Motor neuron (in vitro differentiated cells): ENCODE results near the gene OXT. TPM values are rescaled to one million over a fixed set of nuclear protein-coding genes. Genes with fewer than 3 reads are reported as not detected.
A peak's percentile ranks its signal among the peaks of the same experiment; 100 is the strongest.
"Not testable (repeated sequence)": the region's sequence is repeated elsewhere in the genome, so short reads cannot be mapped to it uniquely, and the experiment has no call there.

ENCODE experiments used
- ATAC-seq, 8 experiments: fragments of 200-7000 bp; cut with Tn5 transposase; replicated peaks in 6 of 8; 2 replicates each; pipeline ENCODE4 v1.8.0; 2021; ENCODE audit warnings: mild to moderate bottlenecking in 8 of 8, moderate library complexity in 8 of 8
- H3K27ac ChIP-seq, 2 donors: fragments of 250-450 bp; sonication (Bioruptor Pico); 2 replicates each; pipeline ENCODE4 v1.9.0; 2021; ENCODE audit warnings: antibody characterized with exemption in 2 of 2, mild to moderate bottlenecking in 2 of 2, moderate library complexity in 1 of 2
- H3K4me1 ChIP-seq, 2 donors: fragments of 250-450 bp; sonication (Bioruptor Pico); replicated peaks in 1 of 2; 2 replicates each; pipeline ENCODE4 v1.6.1; 2021; ENCODE audit warnings: antibody characterized with exemption in 2 of 2, mild to moderate bottlenecking in 2 of 2, moderate library complexity in 1 of 2
- H3K4me3 ChIP-seq, 5 donors: fragments of 250-450 bp; sonication (Bioruptor Pico); 2 replicates each; pipeline ENCODE4 v1.9.0; 2021; ENCODE audit warnings: antibody characterized with exemption in 5 of 5, mild to moderate bottlenecking in 5 of 5, moderate library complexity in 4 of 5
- WGBS, 10 experiments: fragments of 450-650 bp; shearing (Covaris generic); methylation state at CpG; one replicate each; pipeline ENCODE4 v1.0.0; 2022; 5-methylcytosine and 5-hydroxymethylcytosine counted together
- in situ Hi-C, 9 experiments: fragments of 400-800 bp; cut with MboI; loops; one replicate each; pipeline ENCODE4 v1.15.0; 2021; ENCODE audit warnings: low sequenced_read_pairs in 9 of 9, low pct_unique_long_range_greater_than_20kb in 2 of 9; ENCODE audit not compliant: unreplicated experiment in 9 of 9
- total RNA-seq, 8 experiments: library from RNA; unstranded; fragments of 300-600 nt; gene quantifications; 2 replicates each; pipeline versions ENCODE4 v1.2.3 to v1.2.4, GENCODE V29; 2022

The OXT gene
- total RNA-seq, result not detected

DNA sequence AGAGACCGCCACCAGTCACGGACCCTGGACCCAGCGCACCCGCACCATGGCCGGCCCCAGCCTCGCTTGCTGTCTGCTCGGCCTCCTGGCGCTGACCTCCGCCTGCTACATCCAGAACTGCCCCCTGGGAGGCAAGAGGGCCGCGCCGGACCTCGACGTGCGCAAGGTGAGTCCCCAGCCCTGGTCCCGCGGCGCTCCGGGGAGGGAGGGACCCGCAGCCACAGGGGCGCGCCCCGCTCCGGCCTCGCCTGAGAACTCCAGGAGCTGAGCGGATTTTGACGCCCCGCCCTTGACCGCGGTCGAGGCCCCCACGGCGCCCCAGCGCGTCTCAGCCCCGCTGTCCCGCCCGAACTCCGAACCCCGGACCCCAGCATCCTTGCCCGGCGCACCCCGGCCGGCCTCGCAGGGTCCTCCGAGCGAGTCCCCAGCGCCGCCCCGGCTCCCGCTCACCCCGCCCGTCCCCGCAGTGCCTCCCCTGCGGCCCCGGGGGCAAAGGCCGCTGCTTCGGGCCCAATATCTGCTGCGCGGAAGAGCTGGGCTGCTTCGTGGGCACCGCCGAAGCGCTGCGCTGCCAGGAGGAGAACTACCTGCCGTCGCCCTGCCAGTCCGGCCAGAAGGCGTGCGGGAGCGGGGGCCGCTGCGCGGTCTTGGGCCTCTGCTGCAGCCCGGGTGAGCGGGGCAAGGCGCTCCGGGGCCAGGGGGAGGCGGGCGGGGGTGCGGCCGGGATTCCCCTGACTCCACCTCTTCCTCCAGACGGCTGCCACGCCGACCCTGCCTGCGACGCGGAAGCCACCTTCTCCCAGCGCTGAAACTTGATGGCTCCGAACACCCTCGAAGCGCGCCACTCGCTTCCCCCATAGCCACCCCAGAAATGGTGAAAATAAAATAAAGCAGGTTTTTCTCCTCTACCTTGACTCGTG lies at the start of gene OXT:
OXT (plus strand) TSS at position 11 of the 920 bp plus-strand sequence; CDS start at position 47, 36 bp downstream.
- in situ Hi-C loops, result loop anchor here in 1 of 9 experiments (25.0 kb wide), 1 partner anchor 240 kb away; no protein-coding TSS in a partner anchor
- peak in 6 of 8 experiments; percentile 47 to 77 (median 58) for ATAC-seq
- WGBS, 10 experiments, result 93 to 100% (median 100%) methylated on average over 1 to 6 of the region's 95 CpGs; no CpG with 5 or more reads in 7 of the 10 experiments
- H3K27ac ChIP-seq, result no peak within 1 kb of the TSS
- peak within 1 kb of the TSS in 1 of 5 donors; percentile 14 for H3K4me3 ChIP-seq
- H3K4me1 ChIP-seq, result no peaks in the 10 kb centered on the region

DNA sequence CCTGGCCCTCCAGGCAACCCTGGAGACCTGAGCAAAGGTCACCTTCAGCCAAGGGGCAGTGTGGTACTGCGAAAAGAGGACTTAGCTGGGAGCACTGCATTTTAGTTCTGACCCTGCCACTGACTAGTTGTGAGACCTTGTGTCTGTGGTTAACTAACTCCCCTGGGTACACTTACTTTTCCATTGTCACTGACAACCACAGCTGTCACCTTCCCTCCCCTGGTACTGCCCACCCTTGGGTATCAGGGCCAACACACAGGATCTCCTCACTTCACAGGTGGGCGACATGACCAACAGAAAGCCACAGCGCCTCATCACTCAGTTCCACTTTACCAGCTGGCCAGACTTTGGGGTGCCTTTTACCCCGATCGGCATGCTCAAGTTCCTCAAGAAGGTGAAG lies 49.6 kb upstream of the OXT start:
- no peak for ATAC-seq
- 83 to 100% (median 100%) methylated on average over 1 to 2 of the region's 5 CpGs; no CpG with 5 or more reads in 7 of the 10 experiments for WGBS, 10 experiments
- Histone ChIP-seq H3K4me1 (no peaks in the 10 kb centered on the region), H3K4me3 (no peak overlapping the region), H3K27ac (no peak overlapping the region)
- in situ Hi-C loops, result no loop called here

DNA sequence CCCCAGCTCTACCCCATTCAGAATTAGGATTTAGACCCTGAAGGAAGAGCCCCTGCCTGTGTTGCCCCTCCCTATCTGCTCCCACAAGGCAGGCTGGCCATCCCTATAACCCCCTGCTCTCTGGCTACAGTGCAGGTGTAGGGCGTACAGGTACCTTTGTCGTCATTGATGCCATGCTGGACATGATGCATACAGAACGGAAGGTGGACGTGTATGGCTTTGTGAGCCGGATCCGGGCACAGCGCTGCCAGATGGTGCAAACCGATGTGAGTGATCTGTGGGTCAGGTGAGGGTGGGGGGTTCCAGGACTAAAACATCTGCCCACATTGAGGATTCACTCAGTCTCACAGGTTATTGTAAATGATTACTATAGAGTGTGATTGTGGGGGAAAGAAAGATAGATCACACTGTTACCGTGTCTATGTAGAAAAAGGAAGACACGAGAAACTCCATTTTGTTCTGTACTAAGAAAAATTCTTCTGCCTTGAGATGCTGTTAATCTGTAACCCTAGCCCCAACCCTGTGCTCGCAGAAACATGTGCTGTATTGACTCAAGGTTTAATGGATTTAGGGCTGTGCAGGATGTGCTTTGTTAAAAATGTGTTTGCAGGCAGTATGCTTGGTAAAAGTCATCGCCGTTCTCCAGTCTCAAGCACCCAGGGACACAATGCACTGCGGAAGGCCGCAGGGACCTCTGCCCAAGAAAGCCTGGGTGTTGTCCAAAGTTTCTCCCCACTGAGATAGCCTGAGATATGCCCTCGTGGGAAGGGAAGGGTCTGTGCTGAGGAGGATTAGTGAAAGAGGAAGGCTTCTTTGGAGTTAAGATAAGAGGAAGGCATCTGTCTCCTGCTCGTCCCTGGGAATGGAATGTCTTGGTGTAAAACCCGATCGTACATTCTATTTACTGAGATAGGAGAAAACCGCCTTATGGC lies 48.6 kb upstream of the OXT start:
- in situ Hi-C loops, H3K4me1 ChIP-seq, ATAC-seq, H3K4me3 ChIP-seq, H3K27ac ChIP-seq: not testable (repeated sequence)
- WGBS, 10 experiments, result 60 to 100% (median 96%) methylated on average over 2 to 10 of the region's 20 CpGs; no CpG with 5 or more reads in 5 of the 10 experiments

DNA sequence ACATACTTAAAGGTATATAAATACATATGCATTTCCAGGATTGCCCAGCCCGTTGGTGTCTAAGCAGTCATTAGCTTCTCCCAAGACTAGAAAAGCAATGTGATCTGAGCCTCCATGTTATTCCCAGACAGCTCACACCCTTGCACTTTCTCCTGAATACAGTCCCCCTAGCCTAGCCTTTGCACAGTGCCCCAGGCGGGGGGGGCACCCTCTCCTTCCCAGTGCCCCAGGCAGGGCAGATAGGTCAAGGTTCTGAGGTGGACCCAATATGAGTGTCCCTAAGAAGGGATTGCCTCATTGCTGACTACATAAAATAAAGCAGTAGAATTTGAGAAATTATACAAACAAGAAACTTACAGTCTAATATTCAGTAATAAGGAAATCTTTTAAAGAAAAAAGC lies 43.4 kb upstream of the OXT start:
- WGBS, 10 experiments, result 60 to 100% (median 100%) methylated on average over 1 to 2 of the region's 2 CpGs; no CpG with 5 or more reads in 3 of the 10 experiments
- H3K27ac ChIP-seq, result no peak overlapping the region
- H3K4me3 ChIP-seq, result no peak overlapping the region
- no peak for ATAC-seq
- in situ Hi-C loops, result no loop called here
- H3K4me1 ChIP-seq, result no peaks in the 10 kb centered on the region

DNA sequence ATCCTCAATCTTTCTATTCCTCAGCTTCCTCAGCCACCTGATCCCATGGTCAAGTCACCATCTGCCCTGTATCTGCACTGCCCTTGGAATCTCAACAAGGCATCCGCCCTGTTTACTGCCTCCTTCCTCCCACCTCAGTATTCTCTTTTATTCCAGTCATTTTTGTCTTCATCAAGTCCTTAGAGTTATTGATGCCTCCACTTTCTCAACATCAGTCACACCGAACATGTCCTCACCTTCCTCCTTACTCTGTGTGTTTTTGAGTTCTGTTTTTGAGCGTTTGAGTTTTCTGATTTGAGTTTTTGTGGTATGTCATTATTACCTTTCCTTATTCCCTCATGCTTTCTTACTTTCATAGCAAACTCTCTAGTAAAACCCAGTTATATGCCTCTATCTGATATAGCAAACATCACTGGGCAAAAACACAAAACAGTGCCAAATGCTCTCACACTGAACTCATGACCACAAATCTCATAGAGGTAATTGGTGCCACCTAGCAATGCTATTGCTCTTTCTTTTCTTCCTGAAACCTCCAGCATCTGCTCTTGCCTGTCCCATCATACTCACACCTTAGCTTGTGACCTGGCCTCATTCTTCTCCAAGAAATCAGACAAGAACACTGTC lies 39.8 kb upstream of the OXT start:
- no peak overlapping the region for H3K4me3 ChIP-seq
- WGBS, 10 experiments, result 90 to 100% (median 96%) methylated on average over 1 to 3 of the region's 3 CpGs; no CpG with 5 or more reads in 1 of the 10 experiments
- H3K27ac ChIP-seq, result no peak overlapping the region
- ATAC-seq, result no peak
- in situ Hi-C loops, result no loop called here
- H3K4me1 ChIP-seq, result no peaks in the 10 kb centered on the region

DNA sequence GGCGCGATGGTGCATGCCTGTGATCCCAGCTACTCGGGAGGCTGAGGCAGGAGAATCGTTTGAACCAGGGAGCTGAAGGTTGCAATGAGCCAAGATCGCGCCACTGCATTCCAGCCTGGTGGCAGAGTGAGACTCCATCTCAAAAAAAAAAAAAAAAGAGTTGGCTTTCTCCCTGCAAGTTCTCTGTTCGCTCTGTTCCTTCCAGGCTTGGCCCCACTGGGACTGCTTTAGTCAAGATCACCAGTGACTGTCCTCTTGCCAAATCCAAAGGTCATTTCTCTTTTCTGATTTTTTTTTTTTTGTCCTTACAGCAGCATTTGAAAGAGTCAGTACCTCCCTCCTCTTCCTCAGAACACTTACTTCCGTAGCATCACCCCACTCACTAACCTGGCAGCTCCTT lies 38.8 kb upstream of the OXT start:
- no peak overlapping the region for H3K4me3 ChIP-seq
- H3K27ac ChIP-seq, result no peak overlapping the region
- ATAC-seq, result no peak
- in situ Hi-C loops, result no loop called here
- no peaks in the 10 kb centered on the region for H3K4me1 ChIP-seq
- 85 to 100% (median 99%) methylated on average over 1 to 6 of the region's 8 CpGs for WGBS, 10 experiments

DNA sequence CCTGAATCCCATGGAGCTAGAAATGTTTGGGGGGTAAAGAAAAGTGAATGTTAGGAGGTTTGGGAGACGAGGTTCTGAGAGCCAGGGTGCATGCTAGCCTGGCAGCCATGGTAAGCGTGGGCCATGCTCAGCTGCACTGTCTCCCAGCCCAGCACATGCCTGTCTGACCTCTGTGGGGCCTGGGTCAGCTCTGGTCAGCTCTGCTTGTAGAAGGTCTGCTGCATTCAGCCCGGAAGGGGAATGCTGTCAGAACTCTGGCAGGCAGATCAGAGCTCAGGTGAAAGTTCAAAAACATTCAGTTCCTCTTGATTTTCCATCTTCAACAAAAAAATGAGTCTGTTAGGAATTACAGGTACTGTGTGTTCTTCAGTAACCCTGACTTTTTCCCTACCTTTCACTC lies 33.8 kb upstream of the OXT start:
- 20 to 89% (median 82%) methylated on average over 1 to 2 of the region's 3 CpGs; no CpG with 5 or more reads in 7 of the 10 experiments for WGBS, 10 experiments
- Histone ChIP-seq H3K4me3 (no peak overlapping the region), H3K4me1 (no peaks in the 10 kb centered on the region), H3K27ac (no peak overlapping the region)
- in situ Hi-C loops, result no loop called here
- ATAC-seq, result no peak

DNA sequence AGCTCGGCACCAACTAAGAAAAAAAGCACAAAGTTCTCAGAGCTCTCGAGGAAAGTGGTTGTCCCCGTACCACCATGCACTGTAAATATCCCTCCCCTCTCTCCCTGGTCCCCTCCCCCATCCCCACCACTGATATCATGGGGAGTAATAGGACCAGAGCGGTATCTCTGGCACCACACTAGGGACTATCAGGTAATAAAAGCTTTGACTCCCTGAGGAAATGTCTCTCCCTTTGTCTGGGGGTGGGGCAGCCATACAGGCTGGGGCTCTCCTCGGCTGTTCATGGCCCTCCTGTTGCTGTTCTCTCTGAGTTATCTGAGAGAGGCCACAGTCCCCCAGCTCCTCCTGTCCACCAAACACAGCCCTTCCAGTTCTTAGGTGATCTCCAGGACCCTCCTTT lies 33.0 kb upstream of the OXT start:
- 81 to 100% (median 95%) methylated on average over 1 to 4 of the region's 5 CpGs; no CpG with 5 or more reads in 5 of the 10 experiments for WGBS, 10 experiments
- no peak for ATAC-seq
- no peak overlapping the region for H3K4me3 ChIP-seq
- H3K27ac ChIP-seq, result no peak overlapping the region
- in situ Hi-C loops, result no loop called here
- no peaks in the 10 kb centered on the region for H3K4me1 ChIP-seq

DNA sequence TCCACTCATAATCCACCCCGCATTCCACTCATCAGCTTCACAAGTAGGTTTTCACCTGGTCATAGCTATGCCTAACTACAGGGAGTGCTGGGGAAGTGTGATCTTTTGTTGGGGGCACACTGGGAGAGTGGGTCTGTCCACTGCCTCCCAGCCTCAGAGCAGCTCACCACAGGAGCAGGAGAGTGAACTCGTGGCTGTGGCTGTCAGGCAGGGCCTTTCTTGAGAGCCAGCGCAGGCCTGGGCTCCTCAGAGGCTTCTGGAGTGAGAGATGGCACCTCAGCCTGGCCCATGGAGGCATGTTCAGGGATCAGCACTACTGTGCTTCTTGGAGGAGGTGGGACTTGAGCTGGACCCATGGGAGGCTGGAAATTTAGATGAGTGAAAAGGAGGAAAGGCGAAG lies 32.0 kb upstream of the OXT start:
- 100% methylated on average over 1 to 3 of the region's 4 CpGs; no CpG with 5 or more reads in 5 of the 10 experiments for WGBS, 10 experiments
- no peaks in the 10 kb centered on the region for H3K4me1 ChIP-seq
- in situ Hi-C loops, result no loop called here
- no peak overlapping the region for H3K4me3 ChIP-seq
- no peak for ATAC-seq
- no peak overlapping the region for H3K27ac ChIP-seq

DNA sequence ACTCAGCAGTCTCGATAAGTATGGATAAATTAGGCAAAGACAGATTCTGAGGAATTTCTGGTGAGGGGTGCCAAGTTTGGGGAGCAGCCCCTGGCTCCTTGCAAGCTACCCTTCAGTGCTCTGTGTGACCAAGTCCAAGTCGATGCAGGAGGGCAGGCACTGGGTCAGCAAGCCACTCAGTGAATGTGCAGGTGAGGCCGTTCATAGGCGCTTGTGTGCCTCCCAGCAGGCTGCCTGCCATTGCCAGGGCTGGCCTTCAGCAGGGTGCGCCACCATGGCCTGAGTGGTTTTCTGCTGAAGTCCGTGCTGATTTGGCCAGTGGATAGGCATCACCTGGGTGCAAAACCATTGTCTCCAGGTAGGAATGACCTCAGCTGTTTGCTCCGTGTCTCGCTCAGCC lies 31.3 kb upstream of the OXT start:
- Histone ChIP-seq H3K4me3 (no peak overlapping the region), H3K4me1 (peaks cover 2 to 4% of the 10 kb centered on the region in 2 donors), H3K27ac (no peak overlapping the region)
- in situ Hi-C loops, result no loop called here
- WGBS, 10 experiments, result 71 to 100% (median 90%) methylated on average over 1 to 5 of the region's 8 CpGs; no CpG with 5 or more reads in 2 of the 10 experiments
- ATAC-seq, result no peak

DNA sequence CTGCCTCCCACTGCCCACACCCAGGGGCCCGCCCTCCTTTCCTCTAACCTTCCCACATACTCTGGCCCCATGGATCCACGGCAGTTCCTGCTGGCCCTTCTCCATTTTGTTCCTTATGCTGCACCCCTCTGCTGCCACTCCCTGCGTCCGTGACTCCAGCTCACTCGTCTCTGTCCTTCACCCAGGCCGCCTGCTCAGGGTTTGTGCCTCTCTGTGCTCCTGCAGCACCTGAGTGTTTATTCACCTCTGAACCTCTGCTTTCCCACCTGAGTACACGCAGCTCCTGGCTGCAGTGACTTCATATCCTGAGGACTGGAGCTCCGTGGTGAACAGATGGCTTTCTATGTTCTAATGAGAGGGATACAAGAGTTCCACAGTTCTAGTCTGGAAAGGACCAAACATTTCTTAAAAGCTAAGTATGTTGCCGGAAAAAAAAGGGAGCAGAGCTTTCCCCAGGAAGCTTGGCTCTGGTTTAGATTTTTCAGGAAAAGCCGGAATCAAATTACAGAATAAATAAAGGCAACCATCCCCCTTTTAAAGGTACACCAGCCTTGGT lies 29.5 kb upstream of the OXT start:
- no peak for ATAC-seq
- Histone ChIP-seq H3K4me3 (no peak overlapping the region), H3K4me1 (peaks cover 4 to 7% of the 10 kb centered on the region in 2 donors), H3K27ac (no peak overlapping the region)
- 20 to 86% (median 36%) methylated on average over 1 to 5 of the region's 10 CpGs; no CpG with 5 or more reads in 2 of the 10 experiments for WGBS, 10 experiments
- in situ Hi-C loops, result no loop called here

DNA sequence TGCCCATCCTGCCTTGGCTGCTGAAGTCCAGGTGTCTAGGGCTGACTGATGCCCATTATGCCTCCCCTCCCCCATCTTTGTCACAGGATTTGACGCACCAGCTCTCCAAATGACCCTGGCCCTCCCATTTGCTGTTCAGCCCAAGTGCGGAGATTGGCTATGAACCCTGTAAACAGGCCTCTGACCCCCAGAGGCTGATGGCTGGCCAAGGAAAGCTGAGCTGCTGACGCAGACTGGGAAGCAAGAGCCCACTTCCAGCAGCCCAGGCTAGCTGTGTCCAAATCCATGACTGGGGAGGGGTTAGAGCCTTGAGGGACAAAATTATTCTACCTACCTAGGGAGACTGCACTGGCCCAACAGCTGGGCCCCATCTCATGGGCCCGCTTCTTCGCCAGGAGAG lies 28.8 kb upstream of the OXT start:
- H3K27ac ChIP-seq, result no peak overlapping the region

More for the DNA sequence above, 28.8 kb upstream of the OXT start:
- peaks cover 10 to 12% of the 10 kb centered on the region in 2 donors for H3K4me1 ChIP-seq
- H3K4me3 ChIP-seq, result no peak overlapping the region
- WGBS, 10 experiments, result 70 to 100% (median 100%) methylated on average over 1 to 2 of the region's 5 CpGs; no CpG with 5 or more reads in 5 of the 10 experiments
- in situ Hi-C loops, result no loop called here
- ATAC-seq, result no peak
